MM.1S (cell line): ENCODE results near the gene SAA1.
"Not testable (repeated sequence)": the region's sequence is repeated elsewhere in the genome, so short reads cannot be mapped to it uniquely, and the experiment has no call there.

Source experiments
- DNase-seq: peaks from one replicate; pipeline ENCODE4 v3.0.0-alpha.2; 2015
- H2AFZ ChIP-seq: fragments of 300-600 bp; sonication (generic); 2 replicates; pipeline ENCODE4 v1.6.0; 2016; ENCODE audit warnings: antibody characterized with exemption, low read length
- H3F3A ChIP-seq: fragments of 300-600 bp; sonication (generic); 2 replicates; pipeline ENCODE4 v1.6.1; 2016; ENCODE audit warnings: mild to moderate bottlenecking, antibody characterized with exemption, low read length, moderate library complexity, mixed read lengths; ENCODE audit not compliant: insufficient read depth
- H3K27ac ChIP-seq: fragments of 300-600 bp; sonication (generic); 2 replicates; pipeline ENCODE4 v1.5.1; 2016; ENCODE audit warnings: mild to moderate bottlenecking, low read length
- H3K27me3 ChIP-seq: fragments of 300-600 bp; sonication (generic); replicated peaks from 2 replicates; pipeline ENCODE4 v1.6.0; 2016; ENCODE audit warnings: low read length; ENCODE audit not compliant: insufficient read depth
- H3K36me3 ChIP-seq: fragments of 300-600 bp; sonication (generic); replicated peaks from 2 replicates; pipeline ENCODE4 v1.6.1; 2016; ENCODE audit warnings: mild to moderate bottlenecking, low read length, mixed read lengths; ENCODE audit not compliant: insufficient read depth
- H3K4me1 ChIP-seq: fragments of 300-600 bp; sonication (generic); 2 replicates; pipeline ENCODE4 v1.6.1; 2016; ENCODE audit warnings: low read length, mixed read lengths
- H3K4me2 ChIP-seq: fragments of 300-600 bp; sonication (generic); 2 replicates; pipeline ENCODE4 v1.6.0; 2016; ENCODE audit warnings: low read depth, low read length
- H3K4me3 ChIP-seq: fragments of 300-600 bp; sonication (generic); 2 replicates; pipeline ENCODE4 v1.5.1; 2016; ENCODE audit warnings: low read length, mixed read lengths
- H3K79me2 ChIP-seq: fragments of 300-600 bp; sonication (generic); 2 replicates; pipeline ENCODE4 v1.6.1; 2016; ENCODE audit warnings: mixed run types, low read length, mixed read lengths
- H3K9ac ChIP-seq: fragments of 300-600 bp; sonication (generic); 2 replicates; pipeline ENCODE4 v1.6.1; 2016; ENCODE audit warnings: low read length, mixed read lengths
- H3K9me2 ChIP-seq: fragments of 300-600 bp; sonication (generic); replicated peaks from 2 replicates; pipeline ENCODE4 v1.6.1; 2016; ENCODE audit warnings: mild to moderate bottlenecking, low read length, mixed read lengths; ENCODE audit not compliant: insufficient read depth
- H3K9me3 ChIP-seq: fragments of 300-600 bp; sonication (generic); replicated peaks from 2 replicates; pipeline ENCODE4 v1.6.1; 2016; ENCODE audit warnings: mild to moderate bottlenecking, low read length, mixed read lengths; ENCODE audit not compliant: insufficient read depth
- H4K20me1 ChIP-seq: fragments of 300-600 bp; sonication (generic); 2 replicates; pipeline ENCODE4 v1.6.1; 2016; ENCODE audit warnings: mild to moderate bottlenecking, low read length, moderate library complexity, mixed read lengths; ENCODE audit not compliant: insufficient read depth
- EZH2 ChIP-seq: fragments of 300-600 bp; sonication (generic); optimal IDR thresholded peaks from 2 replicates; pipeline ENCODE3; 2017; ENCODE audit warnings: low read depth, mild to moderate bottlenecking, antibody characterized with exemption, low read length, mixed read lengths
- EZH2phosphoT487 ChIP-seq: fragments of 300-600 bp; sonication (generic); IDR thresholded peaks from 2 replicates; pipeline ENCODE4 v1.6.1; 2018; ENCODE audit warnings: antibody characterized with exemption, low read length
- TF ChIP-seq, protein P1 (sequence below): fragments of 300-600 bp; sonication (generic); IDR thresholded peaks from 2 replicates; pipeline ENCODE4 v1.5.1; 2016; ENCODE audit warnings: antibody characterized with exemption, low read length, mixed read lengths

The SAA1 gene

DNA sequence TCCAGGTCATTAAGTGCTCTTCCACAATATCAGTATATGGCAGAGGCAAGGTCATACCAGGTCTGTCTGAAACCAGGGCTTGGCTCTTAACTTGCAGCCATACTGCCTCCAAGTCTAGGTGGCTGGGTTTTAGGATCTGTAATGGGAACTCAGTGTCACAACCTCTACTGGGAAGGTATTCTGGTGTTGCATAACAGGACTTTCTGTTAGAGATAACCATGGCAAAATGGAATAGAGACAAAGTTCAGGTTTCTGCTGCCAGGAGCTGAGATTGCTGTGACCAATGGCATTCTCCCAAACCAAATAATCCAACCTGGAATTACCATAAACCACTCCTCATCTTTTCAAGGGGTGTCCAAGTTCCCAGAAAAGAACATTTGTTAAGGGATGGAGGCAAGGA lies 6.8 kb upstream of the SAA1 start:
- Histone ChIP-seq H3K9me2 (no peaks in the 10 kb centered on the region), H3K27me3 (no peaks in the 10 kb centered on the region), H3K36me3 (no peaks in the 10 kb centered on the region), H3K9ac (no peak overlapping the region), H2AFZ (no peak overlapping the region), H3K4me2 (no peak overlapping the region), H3K79me2 (no peaks in the 10 kb centered on the region), H3F3A (no peaks in the 10 kb centered on the region), H3K4me1 (no peaks in the 10 kb centered on the region), H3K27ac (no peak overlapping the region), H4K20me1 (no peaks in the 10 kb centered on the region), H3K4me3 (no peak overlapping the region), H3K9me3 (no peaks in the 10 kb centered on the region)
- DNase-seq: no peak
- TF ChIP-seq EZH2phosphoT487 (no peak), EZH2 (no peak)
- TF ChIP-seq, protein P1, sequence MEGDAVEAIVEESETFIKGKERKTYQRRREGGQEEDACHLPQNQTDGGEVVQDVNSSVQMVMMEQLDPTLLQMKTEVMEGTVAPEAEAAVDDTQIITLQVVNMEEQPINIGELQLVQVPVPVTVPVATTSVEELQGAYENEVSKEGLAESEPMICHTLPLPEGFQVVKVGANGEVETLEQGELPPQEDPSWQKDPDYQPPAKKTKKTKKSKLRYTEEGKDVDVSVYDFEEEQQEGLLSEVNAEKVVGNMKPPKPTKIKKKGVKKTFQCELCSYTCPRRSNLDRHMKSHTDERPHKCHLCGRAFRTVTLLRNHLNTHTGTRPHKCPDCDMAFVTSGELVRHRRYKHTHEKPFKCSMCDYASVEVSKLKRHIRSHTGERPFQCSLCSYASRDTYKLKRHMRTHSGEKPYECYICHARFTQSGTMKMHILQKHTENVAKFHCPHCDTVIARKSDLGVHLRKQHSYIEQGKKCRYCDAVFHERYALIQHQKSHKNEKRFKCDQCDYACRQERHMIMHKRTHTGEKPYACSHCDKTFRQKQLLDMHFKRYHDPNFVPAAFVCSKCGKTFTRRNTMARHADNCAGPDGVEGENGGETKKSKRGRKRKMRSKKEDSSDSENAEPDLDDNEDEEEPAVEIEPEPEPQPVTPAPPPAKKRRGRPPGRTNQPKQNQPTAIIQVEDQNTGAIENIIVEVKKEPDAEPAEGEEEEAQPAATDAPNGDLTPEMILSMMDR: no peak

DNA sequence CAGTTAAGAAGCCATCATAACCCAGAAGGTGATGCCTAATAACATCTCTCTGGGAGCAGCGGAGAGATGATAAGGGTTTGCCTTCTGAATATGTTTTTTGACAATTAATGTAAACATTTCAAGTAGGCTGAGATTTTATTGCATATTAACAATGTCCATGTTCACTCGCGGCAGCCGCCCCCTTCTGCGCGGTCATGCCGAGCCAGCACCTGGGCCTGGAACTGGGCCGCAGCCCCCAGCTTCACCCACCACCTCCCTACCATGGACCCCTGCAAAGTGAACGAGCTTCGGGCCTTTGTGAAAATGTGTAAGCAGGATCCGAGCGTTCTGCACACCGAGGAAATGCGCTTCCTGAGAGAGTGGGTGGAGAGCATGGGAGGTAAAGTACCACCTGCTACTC lies 4.3 kb upstream of the SAA1 start:
- Histone ChIP-seq H3K4me1 (no peaks in the 10 kb centered on the region), H3K79me2 (no peaks in the 10 kb centered on the region), H3K4me2 (no peak overlapping the region)

GRCh38 chr11:18262681-18263350 lies 3.2 kb upstream of the SAA1 start:
- not testable (repeated sequence) for H3F3A ChIP-seq, H3K4me1 ChIP-seq, H3K27me3 ChIP-seq, H3K79me2 ChIP-seq, H3K4me3 ChIP-seq, H4K20me1 ChIP-seq, H2AFZ ChIP-seq, H3K27ac ChIP-seq, H3K9ac ChIP-seq, DNase-seq, H3K36me3 ChIP-seq, H3K9me3 ChIP-seq, H3K9me2 ChIP-seq, H3K4me2 ChIP-seq

More for the DNA sequence above, 4.3 kb upstream of the SAA1 start:
- no peak for DNase-seq
- H3K9ac ChIP-seq: no peak overlapping the region
- H3K4me3 ChIP-seq: no peak overlapping the region
- H2AFZ ChIP-seq: no peak overlapping the region
- H3K9me3 ChIP-seq: no peaks in the 10 kb centered on the region
- TF ChIP-seq, protein P1: no peak
- H3K36me3 ChIP-seq: no peaks in the 10 kb centered on the region
- H3K27ac ChIP-seq: no peak overlapping the region
- H4K20me1 ChIP-seq: no peaks in the 10 kb centered on the region
- peaks cover 9% of the 10 kb centered on the region; the same call in 1 of the 2 replicates for H3K27me3 ChIP-seq
- H3F3A ChIP-seq: no peaks in the 10 kb centered on the region
- no peaks in the 10 kb centered on the region for H3K9me2 ChIP-seq

- 0 out of 2 replicates have a peak, but pooled peaks cover 4% of the 10 kb centered on the region for H3K4me1 ChIP-seq
- H3K9me2 ChIP-seq: no peaks in the 10 kb centered on the region
- H3K79me2 ChIP-seq: no peaks in the 10 kb centered on the region
- H2AFZ ChIP-seq: no peak overlapping the region
- peaks cover 9% of the 10 kb centered on the region; the same call in 1 of the 2 replicates for H3K27me3 ChIP-seq
- TF ChIP-seq EZH2: no peak
- TF ChIP-seq, protein P1: no peak
- no peak for TF ChIP-seq EZH2phosphoT487
- H3K36me3 ChIP-seq: no peaks in the 10 kb centered on the region
- no peak for DNase-seq
- no peaks in the 10 kb centered on the region for H3K9me3 ChIP-seq
- H3K4me3 ChIP-seq: no peak overlapping the region
- H3K27ac ChIP-seq: no peak overlapping the region
- 0 out of 2 replicates have a peak, but pooled peaks cover 4% of the 10 kb centered on the region for H3F3A ChIP-seq
- no peak overlapping the region for H3K4me2 ChIP-seq
- no peaks in the 10 kb centered on the region for H4K20me1 ChIP-seq
- H3K9ac ChIP-seq: no peak overlapping the region
These were observed 2.0 kb upstream of the SAA1 start for GRCh38 chr11:18264035-18264434.
